HG02759 (cell line): ENCODE results near the gene PLA2R1.

Experiments
- ATAC-seq: cut with Tn5 transposase; IDR thresholded peaks from one replicate; pipeline ENCODE4 v1.9.1; 2021; ENCODE audit warnings: mild to moderate bottlenecking, moderate library complexity; ENCODE audit not compliant: unreplicated experiment

Gene PLA2R1

DNA sequence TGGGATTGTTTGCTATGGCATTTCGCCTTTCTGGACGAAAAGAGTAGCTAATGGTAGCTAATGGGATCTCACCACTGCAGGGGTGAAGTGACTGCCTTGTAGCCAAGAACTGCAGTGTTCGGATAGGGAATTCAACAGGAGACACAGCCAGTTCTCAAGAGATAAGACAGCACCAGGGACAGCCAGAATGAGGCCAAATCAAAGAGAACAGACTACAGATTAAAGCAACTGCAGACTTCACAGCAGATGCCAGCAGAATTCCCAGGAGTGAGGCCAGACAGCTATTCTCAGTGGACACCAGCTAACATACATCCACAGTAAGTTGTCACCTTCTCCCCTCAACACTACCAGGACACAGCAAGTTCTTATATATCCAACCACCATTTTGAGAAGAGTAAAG lies 124.0 kb downstream of the PLA2R1 start:
- no peak for ATAC-seq

DNA sequence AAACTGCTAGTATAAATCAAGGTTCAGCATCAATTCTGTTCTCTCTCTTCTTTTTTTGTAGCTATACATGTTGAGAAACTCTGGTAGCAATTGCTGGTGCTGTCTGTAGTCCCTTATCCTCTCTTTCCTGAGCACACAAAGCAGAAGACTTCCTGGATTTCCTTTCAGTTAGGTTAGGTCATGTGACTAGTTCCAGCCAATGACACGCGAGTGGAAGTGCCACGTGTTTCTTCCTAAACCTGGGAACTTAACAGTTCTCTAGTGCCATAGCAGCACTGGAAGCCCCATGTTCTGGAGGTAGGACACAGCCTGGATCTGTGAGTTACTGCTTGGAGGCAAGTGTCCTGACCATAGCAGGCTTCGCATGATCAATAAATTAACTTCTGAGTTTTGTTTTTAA lies 125.9 kb downstream of the PLA2R1 start:
- no peak for ATAC-seq

DNA sequence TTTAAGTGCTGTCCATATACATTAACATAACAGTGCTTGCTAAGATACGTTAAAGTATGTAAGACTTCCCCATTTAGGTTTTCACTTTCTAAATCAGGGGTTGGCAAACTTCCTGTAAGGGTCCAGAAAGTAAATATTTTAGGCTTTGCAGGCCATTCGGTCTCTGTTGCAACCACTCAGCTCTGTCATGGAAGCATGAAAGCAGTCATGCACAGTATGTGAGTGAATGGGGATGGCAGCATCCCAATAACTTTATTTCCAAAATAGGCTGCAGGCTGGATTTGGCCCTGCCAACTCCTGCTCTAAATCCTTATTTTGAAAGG lies 128.7 kb downstream of the PLA2R1 start:
- ATAC-seq = peak; percentile 89

DNA sequence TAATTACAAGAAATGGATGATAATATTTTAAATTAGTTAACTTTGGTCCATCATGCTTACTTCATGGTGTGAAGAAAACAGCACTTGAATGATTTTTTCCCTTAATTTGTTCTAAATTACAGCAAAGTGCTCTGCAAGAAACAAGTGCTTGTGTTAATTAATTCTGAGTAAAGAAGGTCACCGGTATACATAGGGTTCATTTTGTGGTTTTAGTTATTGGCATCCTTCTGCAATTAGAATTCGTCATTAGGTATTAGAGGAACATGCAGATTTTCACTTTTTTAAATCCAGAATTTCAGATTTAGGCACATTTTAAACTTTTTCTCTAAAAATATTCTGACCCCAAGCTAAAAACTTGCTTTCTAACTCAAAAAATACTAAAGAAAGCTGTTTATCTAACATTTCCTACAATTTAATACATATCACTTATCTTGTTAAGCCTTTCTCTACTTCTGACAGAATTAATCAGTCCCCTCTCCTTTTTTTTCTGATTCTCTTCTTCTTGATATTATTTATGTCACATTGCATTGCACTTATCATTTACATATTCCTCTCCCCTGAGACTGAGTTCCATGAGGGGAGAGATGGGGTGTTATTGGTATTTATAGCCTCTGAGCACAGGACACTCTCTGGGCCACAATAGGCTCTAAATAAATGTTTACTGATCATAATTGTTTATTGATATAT lies 129.2 kb downstream of the PLA2R1 start:
- no peak for ATAC-seq

DNA sequence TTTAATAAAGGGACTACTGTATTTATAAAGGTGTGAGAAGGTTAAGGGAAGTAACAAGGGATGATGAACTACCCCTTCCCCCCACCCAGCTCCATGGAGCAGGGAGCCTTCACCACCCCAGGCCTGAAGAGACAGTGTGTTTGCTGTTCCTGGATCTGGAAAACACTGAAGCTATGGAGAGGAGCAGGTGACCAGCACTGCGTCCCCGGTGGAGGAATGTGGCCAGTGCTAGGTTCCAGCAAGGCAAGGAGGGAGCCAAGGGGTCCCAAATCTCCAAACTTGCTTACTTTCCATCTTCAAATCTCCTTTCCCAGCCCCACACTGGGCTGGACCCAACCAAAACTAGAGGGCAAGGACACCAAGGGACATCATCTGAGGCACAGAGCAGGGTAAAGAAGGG lies 135.7 kb downstream of the PLA2R1 start:
- ATAC-seq = no peak

DNA sequence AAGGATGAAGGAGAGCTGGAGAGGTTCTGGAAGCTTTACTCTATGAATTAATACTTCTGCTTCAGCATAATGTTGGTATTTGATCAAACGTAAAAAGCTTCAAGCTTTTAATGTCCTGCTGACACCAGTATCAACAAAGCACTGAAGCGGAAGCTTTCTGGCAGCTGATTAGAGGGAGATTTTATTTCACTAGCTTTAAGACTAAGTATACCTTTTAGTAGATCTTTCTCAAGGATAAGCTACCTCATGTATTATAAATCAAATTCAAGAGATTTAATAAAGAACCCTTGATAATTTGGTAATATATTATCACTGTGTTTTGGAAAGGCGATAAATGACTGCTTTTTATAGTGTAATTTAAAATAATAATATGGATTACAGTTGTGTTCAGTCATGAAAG lies 136.4 kb downstream of the PLA2R1 start:
- no peak for ATAC-seq

DNA sequence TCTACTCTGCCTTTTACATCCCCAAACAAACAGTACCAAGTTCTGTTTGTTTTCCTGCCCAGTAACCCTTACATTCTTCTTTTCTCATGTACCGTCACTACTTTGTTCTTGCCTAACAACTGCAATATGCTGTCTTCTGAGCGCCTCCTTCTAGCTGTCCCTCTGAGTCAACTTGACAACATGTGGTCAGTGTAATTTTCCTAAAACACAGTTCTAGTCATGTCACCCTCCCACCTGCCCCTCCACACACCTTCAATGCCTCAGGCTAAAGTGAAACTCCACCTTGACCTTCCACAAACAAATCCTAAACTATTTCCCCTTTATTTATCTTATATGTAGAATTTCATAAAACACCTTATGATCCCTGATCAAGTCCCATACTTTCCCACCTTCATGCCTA lies 139.9 kb downstream of the PLA2R1 start:
- peak; percentile 76 for ATAC-seq

DNA sequence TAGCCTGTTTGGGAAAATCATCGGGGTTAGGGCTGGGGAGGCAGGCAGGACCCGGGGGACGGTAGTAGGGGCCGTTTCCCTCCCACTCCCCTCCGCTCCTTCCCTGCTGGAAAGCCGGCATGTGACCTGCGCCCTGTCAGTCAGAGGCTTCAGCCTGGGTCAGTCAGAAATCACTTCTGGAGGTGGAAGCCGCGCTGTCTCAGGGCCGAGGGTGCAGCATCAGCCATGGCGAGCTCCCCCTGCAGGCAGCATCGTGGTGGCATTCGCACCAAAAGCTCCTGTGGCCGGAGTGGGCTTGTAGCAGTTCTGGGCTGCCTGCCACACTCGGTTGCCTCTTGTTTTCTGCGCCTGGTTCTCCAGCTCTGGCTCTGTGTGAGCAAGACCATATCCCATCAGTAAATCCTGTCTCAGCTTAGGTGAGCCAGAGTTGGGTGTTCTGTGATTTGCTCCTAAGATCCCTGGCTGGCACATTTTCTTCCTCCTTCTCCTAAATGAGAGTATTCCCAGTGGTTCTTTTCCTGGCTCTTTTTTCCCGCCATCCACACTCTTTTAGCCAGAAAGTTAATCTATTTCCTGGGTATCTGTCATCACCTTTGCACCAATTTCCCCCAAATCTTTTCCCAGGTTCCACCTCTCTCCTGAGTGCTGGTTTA lies 140.5 kb downstream of the PLA2R1 start:
- ATAC-seq = peak; percentile 90

DNA sequence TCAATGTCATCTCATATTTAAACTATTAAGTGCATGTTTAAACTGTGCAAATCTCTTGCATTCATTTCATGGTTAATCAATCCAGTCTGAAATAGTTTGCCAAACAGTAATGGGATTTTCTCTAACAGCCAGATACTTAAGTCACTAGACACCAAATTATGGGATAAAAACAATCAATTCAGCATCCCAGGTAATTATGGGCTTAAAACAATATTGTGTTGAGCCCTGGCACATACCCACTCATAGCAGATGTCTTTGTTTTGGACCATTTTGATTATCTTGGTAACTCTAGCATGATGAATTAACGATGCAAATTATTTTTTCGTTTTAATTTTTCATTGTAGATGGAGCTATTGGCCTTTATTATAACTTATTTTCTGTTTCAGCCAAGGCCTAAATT lies 145.9 kb downstream of the PLA2R1 start:
- no peak for ATAC-seq

DNA sequence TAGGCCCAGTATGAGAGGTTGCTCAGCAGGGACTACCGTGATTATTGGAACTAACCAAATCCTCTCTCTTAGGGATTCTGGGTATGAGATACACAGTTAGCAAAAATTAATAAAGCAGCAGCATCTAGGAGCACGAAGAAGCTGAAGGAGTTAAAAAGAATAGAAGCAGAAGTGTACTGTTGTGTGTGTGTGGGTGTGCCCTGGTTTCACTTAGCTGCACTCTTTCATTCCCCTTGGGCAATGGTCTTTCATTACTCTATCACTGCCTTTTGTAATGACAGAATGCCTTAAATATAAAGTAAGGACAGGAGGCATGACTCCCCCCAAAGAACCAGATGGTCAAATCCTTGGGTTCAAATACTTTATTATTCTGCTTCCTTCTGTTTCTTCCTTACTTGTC lies 148.5 kb downstream of the PLA2R1 start:
- peak; percentile 55 for ATAC-seq

DNA sequence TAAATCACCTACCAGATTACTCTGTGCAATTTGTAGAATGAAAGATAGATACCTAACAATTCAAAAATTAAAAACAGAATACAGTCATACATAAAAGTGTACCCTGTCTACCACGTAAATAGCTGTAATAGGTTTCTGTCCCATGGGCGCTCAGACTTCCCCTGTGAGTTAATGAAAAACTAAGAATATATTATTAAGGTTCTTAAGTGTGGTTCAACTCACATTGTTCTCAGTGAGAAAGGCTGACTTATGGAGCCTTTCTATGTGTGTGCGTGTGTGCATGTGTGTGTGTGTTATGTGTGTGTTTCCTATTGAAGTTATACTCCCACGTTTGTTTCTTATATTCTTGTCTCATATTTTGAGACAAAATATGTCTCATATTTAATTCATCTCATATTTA lies 149.8 kb downstream of the PLA2R1 start:
- ATAC-seq = no peak

DNA sequence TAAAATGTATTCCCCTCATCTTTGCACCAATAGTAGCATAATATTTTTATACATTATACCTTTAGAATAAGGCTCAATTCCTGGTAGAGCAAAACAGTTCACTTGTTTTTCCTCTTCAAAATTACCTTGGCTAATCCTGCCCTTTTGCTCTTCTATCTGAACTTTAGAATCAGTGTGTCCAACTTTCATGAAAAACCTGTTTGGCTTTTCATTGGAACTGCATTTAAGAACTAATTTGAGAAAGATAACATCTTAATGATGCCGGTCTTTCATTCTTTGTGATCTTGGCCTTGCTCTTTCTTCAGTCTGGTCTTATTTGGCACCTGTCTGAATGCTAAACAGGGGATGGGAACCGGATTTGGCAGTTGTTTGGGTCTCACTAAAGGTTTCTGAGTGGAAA lies 151.5 kb downstream of the PLA2R1 start:
- ATAC-seq = no peak

DNA sequence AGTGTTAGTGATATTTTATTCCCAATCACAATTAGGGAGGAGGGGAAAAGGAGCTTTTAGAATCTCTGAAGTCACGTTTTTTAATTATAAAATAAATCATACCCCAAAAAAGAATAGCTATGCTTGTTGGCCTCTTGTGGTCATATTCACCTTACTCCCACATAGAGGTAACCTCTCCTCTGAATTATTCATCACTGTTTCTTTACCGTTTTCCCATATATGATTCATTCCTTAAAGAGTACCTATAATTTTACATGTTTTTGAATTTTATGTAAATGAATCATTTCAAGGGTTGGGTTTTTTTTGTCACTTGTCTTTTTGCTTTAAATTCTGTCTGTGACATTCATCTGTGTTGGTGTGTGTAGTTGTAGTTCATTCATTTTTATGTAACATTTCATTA lies 153.8 kb downstream of the PLA2R1 start:
- ATAC-seq = no peak

DNA sequence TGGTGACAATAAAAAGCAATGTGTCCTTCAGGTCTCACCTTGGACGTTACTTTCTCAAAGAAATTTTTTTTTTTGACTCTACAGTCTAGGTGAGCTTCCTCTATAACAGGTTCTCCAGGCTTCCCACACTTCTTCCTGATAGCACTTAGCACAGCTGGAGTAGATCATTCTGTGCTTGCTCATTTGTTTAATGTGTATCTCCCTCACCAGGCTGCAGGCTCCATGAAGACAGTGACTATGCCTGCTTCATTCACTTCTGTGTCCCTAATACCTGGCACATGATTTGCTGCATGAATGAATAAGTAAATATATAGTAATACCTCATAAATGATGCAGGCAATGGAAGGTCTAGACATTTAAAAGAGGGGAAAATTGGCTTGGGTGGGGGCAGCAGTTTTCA lies 154.5 kb downstream of the PLA2R1 start:
- no peak for ATAC-seq

DNA sequence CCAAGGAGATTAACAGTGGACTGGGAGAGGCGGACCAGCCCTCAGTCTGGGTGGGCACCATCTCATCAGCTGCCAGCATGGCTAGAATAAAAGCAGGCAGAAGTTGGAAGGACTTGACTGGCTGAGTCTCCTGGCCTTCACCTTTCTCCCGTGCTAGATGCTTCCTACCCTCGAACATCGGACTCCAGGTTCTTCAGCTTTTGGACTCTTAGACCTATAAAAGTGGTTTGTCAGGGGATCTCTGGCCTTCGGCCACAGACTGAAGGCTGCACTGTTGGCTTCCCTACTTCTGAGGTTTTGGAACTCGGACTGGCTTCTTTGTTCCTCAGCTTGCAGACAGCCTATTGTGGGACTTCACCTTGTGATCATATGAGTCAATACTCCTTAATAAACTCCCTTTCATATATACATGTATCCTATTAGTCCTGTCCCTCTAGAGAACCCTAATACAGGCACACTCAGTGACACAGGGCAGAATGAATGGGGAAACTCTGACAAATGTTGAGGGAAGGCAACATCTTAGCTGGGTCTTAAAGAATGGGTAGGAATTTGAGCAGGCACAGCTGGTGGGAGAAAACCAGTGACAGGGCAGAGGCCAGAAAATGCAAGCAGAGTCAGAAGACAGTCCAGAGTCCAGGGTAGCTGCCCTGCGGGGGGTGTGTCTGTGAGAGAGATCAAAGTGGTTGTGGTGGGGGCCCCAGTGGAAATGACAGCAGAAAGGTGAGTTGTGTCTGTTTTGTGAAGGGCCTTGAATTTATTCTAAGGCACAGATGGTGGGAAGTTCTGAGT lies 156.3 kb downstream of the PLA2R1 start:
- no peak for ATAC-seq

DNA sequence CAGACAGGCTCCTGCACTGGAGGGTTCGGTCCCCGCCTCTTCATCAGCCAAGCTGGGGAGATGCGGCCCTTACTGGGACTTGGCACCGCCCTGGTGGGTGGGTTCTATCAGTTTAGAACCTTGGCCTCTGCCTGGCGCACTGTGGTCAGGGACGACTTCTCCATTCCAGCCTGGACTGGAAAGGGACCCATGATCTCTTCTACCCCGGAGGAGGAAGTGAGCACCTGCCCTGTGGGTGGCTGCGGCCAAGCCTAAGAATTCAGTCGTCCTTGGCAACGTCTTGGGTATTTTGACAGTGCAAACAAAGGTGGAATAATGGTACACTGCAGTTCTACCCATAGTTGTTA lies 157.5 kb downstream of the PLA2R1 start:
- ATAC-seq = peak; percentile 52

DNA sequence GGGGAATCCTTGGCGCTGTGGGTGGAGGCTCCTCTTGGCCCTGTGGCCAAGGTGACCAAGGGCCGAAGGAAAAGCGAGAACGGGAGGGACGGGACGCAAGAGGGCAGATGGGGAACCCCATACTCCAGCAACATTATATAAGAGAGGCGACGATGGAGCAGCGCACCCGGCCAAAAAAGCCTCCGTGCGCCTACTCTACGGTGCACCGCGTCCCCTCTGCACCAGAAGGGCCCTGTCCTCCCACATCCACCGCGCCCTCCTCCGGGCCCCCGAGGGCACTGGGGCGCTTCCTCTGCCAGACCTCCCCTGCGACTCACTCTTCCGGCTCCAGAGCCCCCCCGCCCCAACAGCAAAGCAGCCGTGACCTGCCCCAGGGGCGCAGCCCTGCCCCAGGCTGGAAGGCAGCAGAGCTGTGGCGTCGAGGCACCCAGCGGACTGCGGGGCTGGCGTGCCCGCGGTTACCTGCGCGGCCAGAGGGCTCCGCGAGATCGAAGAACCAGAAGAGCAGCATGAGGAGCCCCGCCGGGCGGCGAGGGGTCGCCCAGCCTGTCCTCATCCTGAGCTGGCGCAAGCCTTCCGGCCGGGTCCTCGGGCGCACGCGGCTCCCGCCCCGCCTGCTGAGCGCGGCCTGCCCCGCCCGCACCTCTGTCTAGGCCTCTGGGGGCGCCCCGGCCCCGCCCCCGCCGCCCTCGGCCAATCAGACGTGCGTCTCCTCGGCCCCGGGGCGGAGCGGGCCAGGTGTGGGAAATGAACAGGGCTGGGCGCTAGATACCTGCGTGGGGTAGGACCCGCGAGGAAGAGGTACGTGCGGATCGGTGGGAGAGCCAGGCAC lies 158.1 kb downstream of the PLA2R1 start, which contains the start of gene LY75:
LY75 (minus strand) TSS at position 630 of the 832 bp plus-strand sequence.
- peak; percentile 86 for ATAC-seq

DNA sequence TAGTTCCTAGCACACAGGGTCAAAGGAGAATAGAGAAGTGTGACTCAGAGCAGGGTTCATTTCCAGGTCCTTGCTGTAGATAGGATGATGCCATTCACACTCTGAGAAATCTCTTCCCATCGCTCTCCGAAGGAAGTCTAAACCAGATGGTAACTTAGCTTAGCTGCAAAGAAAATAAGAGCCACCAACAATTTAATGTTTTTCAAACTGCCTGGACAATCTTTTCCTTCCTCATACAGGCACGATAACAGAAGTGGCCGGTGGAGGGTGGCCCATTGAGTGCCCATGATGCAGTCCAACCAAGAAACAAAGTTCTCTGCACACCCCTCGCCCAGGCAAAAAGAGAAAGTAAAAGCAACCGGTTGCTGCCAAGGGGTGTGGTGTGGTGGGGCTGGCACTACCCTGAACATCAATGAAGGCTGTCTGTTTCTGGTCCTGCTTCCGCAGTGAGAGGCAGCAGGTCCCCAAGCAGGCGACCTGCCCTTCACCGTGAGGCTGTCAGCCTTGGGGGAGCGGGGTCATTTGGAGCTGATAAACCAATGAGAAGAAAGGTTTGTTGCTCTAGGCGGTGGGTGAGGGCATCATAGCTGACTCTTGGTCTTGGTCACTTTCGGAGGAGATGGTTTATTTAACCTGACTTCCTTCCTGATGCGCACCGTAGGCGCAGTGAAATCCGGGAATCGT lies 158.8 kb downstream of the PLA2R1 start:
- peak; percentile 35 for ATAC-seq

DNA sequence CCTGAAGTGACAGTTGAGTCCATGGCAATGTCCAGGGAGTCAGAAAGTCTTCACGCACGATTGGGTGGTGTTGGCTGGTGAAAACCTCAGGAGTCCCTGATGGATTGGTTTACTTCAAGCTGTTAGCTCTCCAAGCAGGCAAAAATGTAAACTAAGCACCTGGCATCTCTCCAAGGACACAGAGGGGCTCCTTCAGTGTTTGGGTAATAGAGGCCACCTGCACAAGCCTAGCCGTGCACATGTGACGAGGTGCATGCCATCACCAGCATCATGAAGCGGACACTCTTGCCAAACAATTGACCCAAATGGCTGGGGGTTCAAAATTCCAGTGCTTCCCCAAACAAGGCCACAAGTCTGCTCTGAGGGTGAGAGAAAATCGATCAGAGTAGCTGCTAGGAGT lies 159.7 kb downstream of the PLA2R1 start:
- no peak for ATAC-seq

DNA sequence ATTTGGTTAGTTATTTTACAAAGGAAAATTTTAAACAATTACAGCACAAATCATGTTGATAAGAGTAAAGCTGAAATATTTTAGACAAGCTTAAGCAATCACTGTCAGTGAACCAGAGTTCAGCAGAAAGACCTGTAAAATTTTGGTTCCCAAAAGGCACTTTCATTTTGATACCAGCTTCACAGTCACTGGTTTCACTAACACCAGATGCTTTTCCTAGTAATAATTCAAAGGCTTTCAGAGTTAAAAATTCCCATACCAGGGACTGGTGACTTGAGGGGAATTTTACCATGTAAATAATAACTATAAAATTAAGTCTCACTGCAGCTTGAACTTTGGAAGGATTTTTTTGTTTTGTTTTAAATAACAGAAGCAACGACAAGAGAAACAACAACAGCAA lies 162.1 kb downstream of the PLA2R1 start:
- ATAC-seq = no peak

DNA sequence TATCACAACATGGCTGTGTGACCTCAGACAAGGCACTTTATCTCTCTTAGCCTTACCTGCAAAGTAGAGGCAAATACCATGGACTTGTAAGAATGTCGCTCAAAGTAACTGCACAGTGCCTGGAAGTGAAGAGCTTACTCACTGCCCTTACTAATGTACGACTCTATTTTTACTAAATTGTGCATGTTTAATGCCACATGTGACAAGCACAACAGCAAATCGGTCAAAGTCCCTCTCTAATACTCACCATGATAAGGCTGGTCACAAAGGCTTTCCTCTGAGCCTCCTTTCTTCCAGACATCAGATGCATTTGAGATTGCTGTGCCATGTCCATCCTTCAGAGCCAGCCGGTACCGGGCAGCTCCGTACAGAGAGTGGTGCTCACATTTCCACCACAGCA lies 164.0 kb downstream of the PLA2R1 start:
- ATAC-seq = no peak
